CD4-positive, alpha-beta T cell treated with Interleukin-12 subunit alpha and Interleukin-12 subunit beta, for 1 hour (primary cell): Measurements from ENCODE around the gene YWHAE.
"Not testable (repeated sequence)": the region's sequence is repeated elsewhere in the genome, so short reads cannot be mapped to it uniquely, and the experiment has no call there.

ENCODE experiments used
- DNase-seq: peaks from one replicate; pipeline ENCODE4 v3.0.0-alpha.2; 2020

Gene YWHAE

DNA sequence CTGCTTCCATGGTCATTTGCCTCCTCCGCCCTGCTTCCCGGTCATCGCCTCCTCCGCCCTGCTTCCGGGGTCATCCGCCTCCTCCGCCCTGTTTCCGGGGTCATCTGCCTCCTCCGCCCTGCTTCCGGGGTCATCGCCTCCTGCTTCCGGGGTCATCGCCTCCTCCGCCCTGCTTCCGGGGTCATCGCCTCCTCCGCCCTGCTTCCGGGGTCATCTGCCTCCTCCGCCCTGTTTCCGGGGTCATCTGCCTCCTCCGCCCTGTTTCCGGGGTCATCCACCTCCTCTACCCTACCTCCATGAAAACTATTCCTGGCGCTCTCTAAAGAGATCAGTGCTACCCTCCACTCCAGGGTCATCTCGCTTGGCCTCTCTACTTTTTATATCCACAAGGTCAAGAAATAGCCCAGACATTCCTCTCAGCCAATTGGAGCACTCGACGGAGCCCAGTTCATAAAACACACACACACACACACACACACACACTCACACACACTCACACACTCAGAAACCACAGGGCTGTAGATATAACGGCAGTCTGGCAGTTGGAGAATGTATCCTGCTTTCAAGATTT is 75.7 kb downstream of the YWHAE start:
- no peak for DNase-seq

DNA sequence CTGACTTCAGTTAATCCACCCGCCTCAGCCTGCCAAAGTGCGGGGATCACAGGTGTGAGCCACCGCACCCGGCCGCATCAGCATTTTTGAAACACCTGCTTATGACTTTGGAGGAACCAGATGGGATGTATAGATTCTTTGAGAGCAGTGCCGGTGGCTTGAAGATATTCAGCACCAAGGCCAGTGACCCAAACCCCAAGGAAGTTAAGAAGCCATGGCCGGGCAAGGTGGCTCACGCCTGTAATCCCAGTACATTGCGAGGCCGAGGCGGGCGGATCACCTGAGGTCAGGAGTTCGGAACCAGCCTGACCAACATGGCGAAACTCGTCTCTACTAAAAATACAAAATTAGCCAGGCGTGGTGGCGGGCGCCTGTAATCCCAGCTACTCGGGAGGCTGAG is 76.7 kb downstream of the YWHAE start:
- no peak for DNase-seq

DNA sequence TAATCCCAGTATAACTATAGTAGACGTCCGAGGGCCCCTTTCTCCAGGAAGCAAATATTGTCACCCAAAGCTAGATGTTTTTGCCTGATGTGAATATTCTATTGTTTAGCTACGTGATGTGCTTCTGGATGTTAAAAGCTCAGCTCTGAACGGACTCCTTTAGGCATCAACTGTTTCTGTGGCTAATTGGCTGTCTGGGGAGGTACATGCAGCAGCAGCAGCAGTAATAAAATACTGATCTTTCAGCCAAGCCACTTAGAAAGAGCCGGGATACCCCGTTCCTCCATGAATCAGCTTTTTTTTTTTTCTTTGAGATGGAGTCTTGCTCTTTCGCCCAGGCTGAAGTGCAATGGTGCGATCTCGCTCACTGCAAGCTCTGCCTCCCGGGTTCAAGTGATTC is 77.5 kb downstream of the YWHAE start:
- DNase-seq: no peak

DNA sequence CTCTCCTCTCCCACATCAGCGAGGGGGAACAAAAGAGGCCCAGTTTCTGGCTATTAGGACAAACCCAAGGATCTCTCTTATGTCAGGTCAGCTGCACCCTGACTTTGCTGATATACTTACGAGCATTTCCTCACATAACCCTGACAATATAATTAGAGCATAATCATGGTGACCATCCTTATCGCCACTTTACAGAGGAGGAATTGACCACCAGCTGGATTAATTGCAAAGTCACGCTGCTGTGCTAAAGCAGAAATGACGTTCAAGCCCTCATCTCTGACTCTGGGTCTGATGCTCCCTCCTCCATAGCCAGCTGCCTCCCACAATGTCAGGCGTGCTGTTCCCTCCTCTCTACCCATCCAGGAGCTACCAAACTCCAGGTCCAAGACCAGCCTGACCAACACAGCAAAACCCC is 78.0 kb downstream of the YWHAE start:
- DNase-seq: no peak

DNA sequence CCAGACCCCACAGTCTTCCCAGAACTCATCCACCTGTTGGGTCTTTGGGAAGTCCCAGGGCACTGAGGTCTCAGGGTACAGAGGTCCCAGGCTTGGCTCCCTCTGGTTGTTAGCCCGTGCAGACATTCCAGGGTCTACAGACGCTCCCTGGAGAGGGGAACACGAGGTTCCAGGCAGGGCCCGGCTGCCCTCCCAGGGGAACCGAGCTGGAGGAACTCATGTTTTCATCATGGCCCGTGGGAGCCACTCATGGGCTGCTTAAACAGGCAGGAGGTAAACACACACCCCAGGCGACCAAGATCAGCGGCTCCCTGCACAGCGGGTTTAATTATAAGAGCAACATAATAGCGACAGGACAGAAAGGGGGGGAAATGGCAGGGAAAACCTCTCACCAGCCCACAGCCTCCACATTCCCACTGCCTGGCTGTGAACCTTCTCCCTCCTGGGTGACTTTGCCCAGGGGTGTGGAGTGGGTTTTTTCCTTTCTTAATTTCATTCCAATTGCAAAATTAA is 84.1 kb downstream of the YWHAE start:
- DNase-seq: no peak

DNA sequence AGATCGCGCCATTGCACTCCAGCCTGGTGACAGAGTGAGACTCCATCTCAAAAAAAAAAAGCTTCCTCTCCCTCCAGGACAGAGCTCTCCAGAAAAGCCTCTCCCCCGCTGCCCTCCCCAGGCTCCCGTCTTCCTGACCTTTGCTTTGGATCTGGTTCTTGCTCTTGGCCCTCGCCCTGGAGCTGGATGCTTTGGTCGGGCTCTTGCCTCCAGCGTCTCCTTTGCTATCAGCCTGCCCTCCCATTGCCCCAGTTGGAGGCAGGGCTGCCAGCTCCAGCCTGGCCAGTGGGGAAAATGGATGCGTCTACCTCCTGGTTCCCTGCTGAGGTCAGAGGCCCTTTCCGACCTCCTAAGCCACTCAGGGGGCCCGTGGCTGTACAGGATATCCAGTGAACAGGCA is 84.6 kb downstream of the YWHAE start:
- DNase-seq: no peak

DNA sequence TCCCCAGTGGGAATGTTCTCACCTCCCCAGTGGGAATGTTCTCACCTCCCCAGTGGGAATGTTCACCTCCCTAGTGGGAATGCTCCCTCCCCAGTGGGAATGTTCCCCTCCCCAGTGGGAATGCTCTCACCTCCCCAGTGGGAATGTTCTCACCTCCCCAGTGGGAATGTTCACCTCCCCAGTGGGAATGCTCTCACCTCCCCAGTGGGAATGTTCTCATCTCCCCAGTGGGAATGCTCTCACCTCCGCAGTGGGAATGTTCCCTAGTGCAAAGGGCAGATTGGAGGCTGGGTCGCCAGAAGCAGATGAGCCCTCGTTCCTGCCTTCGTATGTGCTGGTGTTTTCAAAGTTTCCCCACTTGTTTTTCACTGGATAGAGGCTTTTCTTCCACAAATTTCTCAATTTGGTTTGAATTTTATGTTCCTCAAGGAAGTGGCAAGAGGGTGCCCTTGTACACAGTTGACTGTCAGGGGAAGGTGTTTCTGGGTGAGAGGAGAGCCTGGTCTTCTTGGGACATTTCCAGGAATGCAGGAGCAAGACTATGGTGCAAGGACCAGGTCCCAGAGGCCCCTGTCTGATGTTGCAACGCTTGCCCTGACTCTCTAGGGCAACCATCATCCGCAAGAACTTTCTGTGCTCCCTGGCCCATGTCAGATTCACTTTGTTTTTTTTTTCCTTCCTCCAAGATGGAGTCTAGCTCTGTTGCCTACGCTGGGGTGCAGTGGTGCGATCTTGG is 86.6 kb downstream of the YWHAE start:
- no peak for DNase-seq

DNA sequence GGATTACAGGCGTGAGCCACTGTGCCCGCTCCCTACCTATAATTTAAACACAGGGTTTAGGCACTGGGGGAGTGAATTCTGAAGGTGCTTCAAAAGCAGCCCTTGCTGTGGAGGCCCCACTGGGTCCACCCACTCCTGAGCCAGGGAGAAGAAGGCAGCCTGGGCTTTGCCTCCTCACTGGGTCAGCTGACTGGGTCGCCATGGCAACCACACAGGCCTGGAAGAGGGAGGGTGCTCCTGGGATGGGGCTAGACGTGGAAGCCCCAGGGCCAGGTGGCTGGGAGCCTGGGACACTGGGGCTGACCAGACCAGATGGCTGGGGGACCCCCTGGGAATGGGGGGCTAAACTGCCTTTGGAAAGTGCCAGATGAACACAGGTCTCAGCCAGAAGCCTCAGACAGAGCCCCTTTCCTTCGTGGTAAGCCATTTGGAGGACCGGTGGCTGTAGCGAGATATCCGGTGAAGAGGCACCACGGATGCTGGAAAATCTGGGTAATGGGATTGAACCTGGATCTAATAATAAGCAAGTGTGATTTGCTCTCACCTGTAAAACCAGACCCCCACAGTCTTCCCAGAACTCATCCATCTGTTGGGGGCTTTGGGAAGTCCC is 87.7 kb downstream of the YWHAE start:
- no peak for DNase-seq

DNA sequence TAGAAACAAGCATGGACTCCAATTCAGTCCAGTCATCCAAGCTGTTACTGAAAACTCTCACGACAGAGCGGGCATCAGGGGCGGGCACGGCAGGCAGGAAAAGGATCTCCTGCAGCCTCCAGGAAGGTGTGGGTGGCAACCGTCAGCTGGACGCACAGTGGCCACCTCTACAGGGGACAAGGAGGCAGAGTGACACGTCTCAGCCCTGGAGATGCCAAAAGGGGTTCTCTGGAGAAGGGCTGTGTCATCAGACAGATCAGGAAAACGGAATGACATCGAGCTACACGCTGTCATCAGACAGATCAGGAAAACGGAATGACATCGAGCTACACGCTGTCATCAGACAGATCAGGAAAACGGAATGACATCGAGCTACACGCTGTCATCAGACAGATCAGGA is 92.2 kb downstream of the YWHAE start:
- not testable (repeated sequence) for DNase-seq

DNA sequence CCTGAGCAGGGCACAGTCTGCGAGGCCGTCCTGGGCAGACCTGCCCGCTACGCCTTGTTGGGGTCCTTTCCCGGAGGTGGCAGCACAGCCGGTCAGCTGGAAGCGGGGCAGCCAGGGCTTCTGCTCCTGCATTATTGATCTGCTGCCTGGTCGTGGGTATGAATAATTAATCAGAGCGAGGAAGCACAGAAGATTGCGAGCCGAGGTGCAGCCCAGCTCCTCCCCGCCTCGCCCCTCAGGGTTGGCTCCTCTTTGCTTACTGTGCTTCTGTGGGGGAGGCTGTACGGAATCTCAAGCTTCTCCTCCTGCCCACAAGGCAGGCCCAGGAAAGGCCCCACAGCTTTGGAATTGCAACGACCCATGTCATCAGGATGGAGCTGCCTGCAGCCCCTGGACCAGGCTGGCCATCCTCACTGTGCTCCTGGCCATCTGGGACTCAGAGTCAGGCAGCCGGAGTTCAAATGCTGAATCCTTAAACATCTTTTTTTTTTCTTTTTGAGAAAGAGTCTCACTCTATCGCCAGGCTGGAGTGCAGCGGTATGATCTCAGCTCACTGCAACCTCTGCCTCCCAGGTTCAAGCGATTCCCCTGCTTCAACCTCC is 95.0 kb downstream of the YWHAE start:
- no peak for DNase-seq

DNA sequence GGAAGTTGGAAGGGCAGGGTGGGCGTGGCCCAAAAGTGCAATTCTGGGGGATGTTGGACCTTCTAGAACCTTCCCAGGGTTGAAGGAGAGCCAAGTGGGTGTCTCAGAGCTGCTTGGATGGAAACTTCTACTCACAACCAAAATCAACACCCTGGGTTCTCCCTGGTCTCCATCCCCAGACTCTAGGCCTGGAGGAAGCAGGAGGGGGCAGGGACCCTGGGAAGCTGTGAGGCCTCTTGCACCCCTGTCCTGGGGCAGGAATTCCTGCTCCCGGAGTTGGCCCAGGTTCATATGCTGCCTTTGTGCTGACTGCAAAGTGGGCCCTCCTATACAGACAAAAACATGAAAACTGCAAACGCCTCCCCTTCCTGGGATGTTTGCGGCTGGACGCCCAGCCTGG is 95.5 kb downstream of the YWHAE start:
- DNase-seq: no peak

DNA sequence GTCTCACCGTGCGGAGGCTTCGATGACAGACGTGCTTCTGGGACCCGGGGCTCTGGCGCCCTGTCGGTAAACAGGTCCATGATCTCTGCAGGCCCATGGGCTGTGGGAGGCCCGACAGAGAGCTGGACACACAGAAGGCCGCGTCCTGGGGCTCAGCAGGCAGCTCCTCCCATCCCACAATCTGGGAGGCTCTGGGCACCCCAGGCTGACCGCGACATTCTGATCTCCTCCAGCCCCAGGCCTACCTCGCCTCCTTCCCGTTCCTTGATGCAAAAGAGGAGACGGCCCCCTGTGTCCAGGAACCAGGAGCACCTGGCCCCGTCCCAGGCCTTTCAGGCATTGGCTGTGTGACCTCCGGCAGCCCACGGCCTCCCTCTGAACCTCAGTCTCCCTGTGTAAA is 97.3 kb downstream of the YWHAE start:
- no peak for DNase-seq

DNA sequence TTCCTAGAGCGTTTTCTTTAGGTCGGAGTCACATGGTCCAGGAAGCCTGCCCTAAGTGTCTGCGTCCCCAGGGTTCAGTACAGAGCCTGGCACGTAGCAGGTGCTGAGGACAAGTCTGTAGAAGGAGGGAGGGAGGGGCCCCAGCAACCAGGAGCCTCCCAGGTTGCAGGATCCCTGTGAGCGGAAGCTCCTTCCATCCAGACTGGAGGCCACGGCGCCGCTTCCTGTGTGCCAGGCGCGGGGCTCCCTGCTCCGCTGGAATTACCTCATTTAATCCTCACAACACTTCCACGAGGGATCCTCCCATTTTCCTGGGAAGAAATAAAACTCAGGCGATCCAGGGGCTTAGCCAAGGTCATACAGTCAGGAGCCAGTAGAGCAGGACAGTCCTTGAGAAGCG is 98.5 kb downstream of the YWHAE start:
- DNase-seq: no peak

DNA sequence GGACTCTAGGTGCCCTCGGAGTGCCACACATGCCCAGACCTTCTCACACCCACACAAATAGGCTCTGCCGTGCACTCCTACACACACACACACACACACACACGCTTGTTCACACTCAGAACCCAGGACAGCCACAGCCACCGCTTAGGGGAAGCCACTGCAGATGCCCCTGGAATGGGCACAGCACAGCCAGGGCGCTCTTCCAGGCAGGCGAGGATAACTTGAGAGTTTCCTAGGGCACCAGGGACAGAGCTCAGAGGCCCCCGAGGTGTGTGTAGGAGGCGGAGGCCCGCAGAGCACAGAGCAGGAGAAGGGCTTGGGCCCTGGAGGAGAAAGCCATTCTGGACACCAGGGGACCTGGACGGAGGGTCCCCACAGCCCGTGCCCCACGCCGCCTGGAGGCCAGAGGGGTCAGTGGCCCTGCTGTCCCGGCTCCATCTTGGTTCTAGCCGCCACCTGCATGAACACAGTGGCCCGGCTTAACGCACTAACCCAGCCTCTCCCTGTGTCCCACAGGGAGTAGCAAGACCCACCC is 99.6 kb downstream of the YWHAE start:
- DNase-seq: no peak

DNA sequence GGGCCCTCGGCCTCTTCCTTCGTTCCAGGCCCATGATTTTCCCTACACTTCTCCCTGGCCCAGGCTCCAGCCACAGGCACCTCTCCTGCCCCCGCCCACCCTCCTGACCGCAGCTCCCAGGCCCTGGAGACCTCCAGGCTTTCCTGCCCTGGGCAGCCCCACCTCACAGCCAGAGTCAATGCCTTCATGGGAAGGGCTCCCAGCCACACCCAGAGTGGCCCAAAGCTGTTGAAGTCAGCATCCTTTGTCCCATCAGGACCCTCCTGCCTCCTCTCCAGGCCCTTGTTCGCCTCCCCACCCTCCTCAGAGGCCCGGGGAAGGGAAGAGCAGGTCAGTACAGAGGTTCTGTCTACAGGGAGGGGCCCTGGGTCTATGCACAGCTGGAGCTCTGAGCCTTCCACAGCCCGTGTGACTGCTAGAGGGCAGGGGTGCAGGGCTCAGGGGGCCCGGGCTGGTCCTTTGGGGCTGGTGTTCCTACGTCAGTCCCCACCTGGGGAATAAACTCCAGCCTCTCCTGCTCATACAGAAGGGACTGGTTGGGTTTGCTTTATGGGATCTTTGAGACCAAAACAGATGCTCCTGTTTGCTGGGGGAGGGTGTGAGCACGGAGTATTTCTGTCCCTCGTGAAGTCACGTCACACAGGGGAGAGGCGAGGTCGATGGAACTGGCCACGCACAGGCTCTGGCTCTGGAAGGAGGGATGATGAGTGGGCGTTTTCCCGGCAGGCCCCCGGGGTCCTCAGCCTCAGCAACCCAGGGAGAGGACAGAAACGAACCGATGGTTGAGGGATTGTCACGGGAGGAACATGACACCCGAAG is 100.3 kb downstream of the YWHAE start:
- DNase-seq: no peak

DNA sequence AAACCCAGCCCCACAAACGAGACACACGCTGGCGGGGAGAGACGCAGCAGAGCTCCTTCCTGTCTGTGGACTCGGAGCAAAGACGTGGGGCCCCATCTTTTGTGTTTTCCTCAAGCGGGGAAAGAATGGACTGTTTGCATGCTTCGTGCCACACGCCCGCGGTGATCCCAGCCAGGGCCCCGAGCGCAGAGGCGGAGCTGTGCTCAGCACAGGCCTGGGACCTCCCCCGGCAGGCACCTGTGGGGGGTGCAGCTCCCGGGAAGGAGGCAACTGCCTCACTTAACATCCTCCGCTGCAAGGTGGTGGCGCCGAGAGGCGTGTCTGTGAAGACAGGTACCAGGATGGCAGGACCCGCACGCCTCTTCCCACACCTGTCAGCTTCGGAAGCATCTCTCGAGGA is 101.4 kb downstream of the YWHAE start:
- DNase-seq: peak; percentile 23
